GM15510 (cell line): ENCODE data around the gene THBD.

ENCODE experiments used
- POLR2A ChIP-seq: IDR thresholded peaks from 3 replicates; pipeline ENCODE4 v1.6.1; 2011; ENCODE audit warnings: borderline replicate concordance; ENCODE audit not compliant: insufficient read length; ENCODE audit errors: extremely low read depth

The THBD gene

DNA sequence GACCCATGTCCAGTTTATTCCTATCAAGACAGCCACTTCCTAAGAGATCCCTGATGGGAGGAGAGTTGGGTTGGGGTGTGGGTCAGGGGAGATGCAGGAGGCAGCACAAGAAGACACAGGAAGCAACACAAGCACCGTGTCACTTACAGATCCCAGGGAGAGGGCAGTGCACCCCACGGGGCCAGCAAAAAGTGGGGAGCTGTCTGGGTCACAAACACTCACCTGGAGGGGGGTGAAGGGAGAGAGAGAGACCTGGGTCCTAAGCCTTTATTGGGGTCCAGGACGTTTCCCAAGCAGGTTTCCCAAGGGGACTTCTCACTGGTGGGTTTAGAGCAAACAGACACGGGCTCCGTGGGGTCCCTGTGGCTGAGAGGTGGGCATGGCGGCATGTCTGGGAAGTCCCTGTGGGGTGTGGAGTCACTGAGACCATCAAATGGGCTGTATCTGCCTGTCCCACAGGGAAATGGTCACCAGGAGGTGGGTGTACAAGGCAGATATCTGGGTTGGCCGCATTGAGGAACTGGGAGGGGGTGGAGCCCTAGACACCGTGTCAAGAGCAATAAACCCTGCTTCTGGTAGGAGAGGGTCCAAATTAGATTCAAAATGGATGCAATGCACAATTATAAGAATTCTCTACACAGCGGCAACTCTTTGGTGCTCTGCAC lies 38.2 kb upstream of the THBD start:
- no peak for TF ChIP-seq POLR2A

- no peak for TF ChIP-seq POLR2A
These were observed 37.5 kb upstream of the THBD start for GRCh38 chr20:23086931-23087411.

DNA sequence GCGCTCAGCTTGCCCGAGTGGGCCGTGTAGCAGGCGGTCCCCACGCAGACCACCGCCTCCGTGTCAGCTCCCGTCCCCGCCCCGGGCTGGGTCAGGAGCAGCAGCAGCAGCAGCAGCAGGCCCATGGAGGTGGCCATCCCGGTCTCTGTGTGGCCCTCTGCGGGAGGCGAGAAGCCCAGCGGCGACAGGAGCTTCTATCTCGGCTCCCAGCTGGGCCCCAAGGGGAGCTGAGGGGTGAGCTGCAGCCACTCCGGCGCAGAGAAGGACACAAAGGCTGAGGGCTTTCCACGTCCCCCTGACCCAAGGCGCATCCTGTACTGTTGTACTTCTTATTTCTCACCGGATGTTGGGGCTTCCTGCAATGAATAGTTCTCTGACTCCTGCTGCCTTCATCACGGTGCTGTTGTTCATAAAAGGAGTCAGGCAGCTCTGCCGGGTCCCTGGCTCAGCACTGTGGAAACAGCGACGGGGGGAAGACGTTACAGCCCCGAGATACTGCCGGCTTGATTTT lies 36.6 kb upstream of the THBD start, which contains the start of gene CD93:
CD93 (minus strand) TSS at position 269 of the 511 bp plus-strand sequence; CDS start at position 137, 132 bp downstream.
- TF ChIP-seq POLR2A = no peak

- no peak for TF ChIP-seq POLR2A
These were observed 36.1 kb upstream of the THBD start for GRCh38 chr20:23085436-23086055.

- TF ChIP-seq POLR2A = no peak
These were observed 35.4 kb upstream of the THBD start for GRCh38 chr20:23084845-23085365.

DNA sequence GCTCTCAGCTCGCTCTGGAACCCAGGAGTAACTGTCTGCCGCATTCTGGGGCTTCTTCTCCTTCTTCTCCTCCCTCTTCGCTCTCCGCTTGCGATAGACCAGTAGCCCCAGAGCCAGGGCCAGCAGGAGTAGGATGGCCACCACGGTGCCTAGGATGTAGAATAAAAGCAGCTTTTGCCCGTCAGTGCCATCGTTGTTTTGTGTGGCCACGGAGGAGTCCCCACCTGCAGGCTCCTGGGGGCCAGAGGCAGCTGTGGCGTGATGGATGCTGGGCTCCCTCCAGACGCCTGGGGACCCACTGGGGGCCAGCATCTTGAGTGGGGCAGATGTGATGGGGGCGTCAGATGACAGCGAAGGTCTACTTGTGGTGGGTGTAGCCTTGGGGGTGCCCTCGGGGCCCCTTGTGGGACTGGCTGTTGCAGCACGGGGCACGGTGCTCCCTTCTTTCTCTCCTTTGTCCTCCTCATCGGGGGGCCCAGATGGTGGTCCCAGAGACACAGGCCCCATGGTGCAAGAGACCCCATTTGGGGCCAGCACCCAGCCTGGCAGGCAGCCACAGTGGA lies 34.9 kb upstream of the THBD start:
- no peak for TF ChIP-seq POLR2A

DNA sequence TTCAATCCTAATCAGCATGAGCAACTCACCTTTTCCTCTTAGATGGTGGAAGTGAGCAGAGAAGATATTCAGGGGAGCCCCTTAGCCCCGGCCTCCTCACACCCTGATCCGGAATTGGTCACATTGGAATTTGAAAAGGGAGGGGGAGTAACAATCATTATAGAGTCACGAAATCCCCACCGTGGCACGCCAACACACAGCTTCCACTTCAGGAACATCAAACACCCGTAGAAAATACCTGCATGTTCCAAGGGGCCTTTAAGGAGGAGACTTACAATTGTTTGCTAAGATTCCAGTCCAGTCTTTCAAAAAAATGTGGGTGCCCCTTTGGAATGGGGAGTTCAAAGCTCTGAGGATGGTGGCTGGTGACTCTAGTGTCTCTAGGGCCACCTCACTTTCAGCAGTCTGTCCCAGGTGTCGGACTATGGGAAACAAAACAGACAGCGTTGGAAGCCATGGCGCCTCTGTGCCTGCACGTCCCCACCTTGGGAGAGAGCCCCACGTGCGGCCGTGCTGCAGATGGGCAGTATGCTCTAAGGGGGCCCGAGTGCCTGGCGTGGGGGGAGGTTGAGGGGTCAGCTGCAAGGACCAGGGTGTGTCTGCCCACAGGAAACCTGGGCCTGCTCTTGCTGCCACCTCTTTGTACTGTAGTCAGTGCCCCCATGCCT lies 34.2 kb upstream of the THBD start:
- TF ChIP-seq POLR2A = no peak

- TF ChIP-seq POLR2A = no peak
These were observed 33.5 kb upstream of the THBD start for GRCh38 chr20:23082846-23083552.

DNA sequence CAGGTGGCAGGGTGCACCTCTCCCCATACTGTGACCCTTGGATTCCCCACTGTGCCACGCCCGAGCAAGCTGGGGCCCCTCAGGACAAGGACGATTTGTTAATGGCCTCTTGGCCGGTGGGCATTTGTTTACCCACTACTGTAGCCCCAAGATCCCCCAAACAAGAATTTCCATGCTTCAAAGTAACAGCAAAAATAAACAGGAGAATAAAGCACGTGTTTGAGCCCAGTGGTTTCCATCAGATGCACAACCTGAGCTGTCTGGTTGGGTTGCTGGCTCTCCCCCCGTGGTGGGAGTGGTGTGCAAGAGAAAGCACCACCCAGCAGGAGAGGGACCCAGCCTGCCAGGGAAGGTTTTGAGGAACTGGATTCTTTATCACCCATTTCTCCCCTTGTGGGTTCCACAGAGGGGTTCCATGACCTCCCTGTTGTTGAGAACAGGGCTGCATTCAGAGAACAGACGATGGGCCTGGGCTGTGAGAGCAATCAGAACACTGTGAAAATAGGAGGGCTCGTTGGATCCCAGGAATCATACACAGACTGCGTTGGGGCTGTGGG lies 31.9 kb upstream of the THBD start:
- no peak for TF ChIP-seq POLR2A

DNA sequence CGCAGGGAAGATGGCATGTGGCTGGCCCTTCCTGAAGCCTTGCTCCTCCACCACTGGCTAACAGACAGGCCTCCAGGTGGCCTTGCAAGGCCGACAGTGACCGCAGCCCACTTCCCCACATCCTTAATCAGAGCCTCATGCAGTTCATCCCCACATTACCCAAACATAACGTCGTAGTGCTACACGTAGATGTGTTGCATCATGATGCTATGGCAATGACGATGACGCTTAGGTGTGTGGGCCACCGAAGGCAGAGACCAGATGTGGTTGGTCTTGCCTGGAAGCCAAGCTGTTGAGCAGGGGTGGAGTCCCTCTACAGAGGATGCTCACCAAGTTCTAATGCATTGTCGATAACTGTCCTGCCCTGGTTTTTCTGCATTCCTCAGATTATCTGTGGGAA lies 31.0 kb upstream of the THBD start:
- TF ChIP-seq POLR2A = no peak

- no peak for TF ChIP-seq POLR2A
These were observed 30.5 kb upstream of the THBD start for GRCh38 chr20:23079926-23080325.

- TF ChIP-seq POLR2A = no peak
These were observed 29.5 kb upstream of the THBD start for GRCh38 chr20:23079016-23079351.

DNA sequence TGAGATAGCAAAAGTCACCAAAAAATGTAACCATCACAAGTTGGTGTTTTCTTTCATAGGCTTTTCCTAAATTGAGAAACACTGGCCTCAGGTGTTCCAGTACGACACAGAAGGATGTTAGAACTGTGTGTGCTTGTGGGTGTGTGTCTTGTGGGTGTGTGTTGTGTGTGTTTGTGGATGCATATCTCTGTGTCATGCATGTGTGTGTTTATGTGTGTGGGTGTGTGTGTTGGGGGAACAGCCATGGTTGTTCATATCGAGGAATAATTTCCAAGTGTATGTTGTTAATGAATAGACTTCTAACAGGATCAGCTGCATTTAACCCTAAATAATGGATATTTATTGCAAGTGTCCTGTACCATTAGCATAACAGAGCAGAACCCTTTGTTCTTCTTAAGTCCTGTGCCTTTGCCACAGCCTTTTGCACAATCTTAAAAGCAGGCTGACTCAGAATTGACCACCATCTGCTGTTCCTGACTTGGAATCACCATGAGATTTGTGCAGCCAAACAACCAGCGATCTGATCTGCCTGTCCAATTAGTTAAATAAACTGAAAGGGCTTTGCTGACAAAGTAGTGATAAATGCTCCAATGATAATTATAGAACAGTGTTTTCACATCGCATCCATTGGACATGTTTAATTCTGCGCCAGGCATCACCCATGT lies 29.0 kb upstream of the THBD start:
- TF ChIP-seq POLR2A = no peak

GRCh38 chr20:23077277-23077676 lies 27.8 kb upstream of the THBD start:
- no peak for TF ChIP-seq POLR2A

DNA sequence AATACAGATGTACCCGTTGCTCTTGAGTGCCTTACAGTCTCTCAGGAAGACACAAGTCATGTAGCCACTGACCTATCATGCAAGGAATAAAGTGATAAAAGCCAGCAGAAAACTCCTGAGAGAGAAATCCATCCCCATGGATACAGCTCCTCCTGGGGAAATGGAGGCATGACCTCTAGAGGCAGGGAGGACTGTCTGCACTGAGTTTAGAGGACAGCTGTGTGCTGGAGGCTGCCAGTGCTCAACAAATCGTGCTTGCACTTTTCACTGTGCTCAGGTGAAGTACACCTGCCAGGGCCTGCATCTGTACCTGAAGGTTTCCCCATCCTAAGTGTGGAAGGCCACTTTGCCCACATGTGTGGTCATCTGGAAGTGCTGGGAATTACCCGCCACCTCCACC lies 24.6 kb upstream of the THBD start:
- TF ChIP-seq POLR2A = no peak
